ENCODE data around the gene ATP6V0C. TPM values are rescaled to one million over a fixed set of nuclear protein-coding genes. Genes with fewer than 3 reads are reported as not detected.

Gene ATP6V0C
- total RNA-seq, 1 experiment from 2014 or later, result 30.2 TPM

Small RNA genes lying within 50 kb of the gene (small RNA-seq; reads per million reads assigned to genes)
- gene AC093525.1 (not detected), gene MIR3178 (not detected), gene MIR6768 (not detected)

Other genes starting within 250 kb of the ATP6V0C start
- gene RNPS1, start 245.8 kb upstream of the ATP6V0C start, total RNA-seq (2014; rRNA removed; shearing (Covaris generic); ENCODE audit: low replicate concordance), result 125 and 158 TPM in 2 replicates
- 0.37 and 0.87 TPM in 2 replicates for gene ABCA3, start 173.2 kb upstream of the ATP6V0C start, total RNA-seq (2014; rRNA removed; shearing (Covaris generic); ENCODE audit: low replicate concordance)
- 13.5 and 15.1 TPM in 2 replicates for gene CCNF, start 84.5 kb upstream of the ATP6V0C start, total RNA-seq (2014; rRNA removed; shearing (Covaris generic); ENCODE audit: low replicate concordance)
- 6.4 and 27.7 TPM in 2 replicates for gene TEDC2, start 53.8 kb upstream of the ATP6V0C start, total RNA-seq (2014; rRNA removed; shearing (Covaris generic); ENCODE audit: low replicate concordance)
- 0.45 and 0.94 TPM in 2 replicates for gene NTN3, start 42.7 kb upstream of the ATP6V0C start, total RNA-seq (2014; rRNA removed; shearing (Covaris generic); ENCODE audit: low replicate concordance)
- 15.8 and 20.5 TPM in 2 replicates for gene TBC1D24, start 38.8 kb upstream of the ATP6V0C start, total RNA-seq (2014; rRNA removed; shearing (Covaris generic); ENCODE audit: low replicate concordance)
- 22.7 and 51.7 TPM in 2 replicates for gene AMDHD2, start 6.4 kb downstream of the ATP6V0C start, total RNA-seq (2014; rRNA removed; shearing (Covaris generic); ENCODE audit: low replicate concordance)
- gene CEMP1, start 17.5 kb downstream of the ATP6V0C start, total RNA-seq (2014; rRNA removed; shearing (Covaris generic); ENCODE audit: low replicate concordance), result 0.43 TPM in 1 of 2 replicates, not detected in the other
- 24.9 and 49.5 TPM in 2 replicates for gene PDPK1, start 24.1 kb downstream of the ATP6V0C start, total RNA-seq (2014; rRNA removed; shearing (Covaris generic); ENCODE audit: low replicate concordance)
- 15.7 and 21.1 TPM in 2 replicates for gene KCTD5, start 168.6 kb downstream of the ATP6V0C start, total RNA-seq (2014; rRNA removed; shearing (Covaris generic); ENCODE audit: low replicate concordance)
- 1.4 and 2.8 TPM in 2 replicates for gene PRSS27, start 206.3 kb downstream of the ATP6V0C start, total RNA-seq (2014; rRNA removed; shearing (Covaris generic); ENCODE audit: low replicate concordance)
- 127 and 133 TPM in 2 replicates for gene SRRM2, start 238.7 kb downstream of the ATP6V0C start, total RNA-seq (2014; rRNA removed; shearing (Covaris generic); ENCODE audit: low replicate concordance)